AG04450 (cell line): Measurements from ENCODE around the gene KRT3. TPM values are rescaled to one million over a fixed set of nuclear protein-coding genes. Genes with fewer than 3 reads are reported as not detected.

Experiments
- CTCF ChIA-PET: fragments of 300-600, 350-600 bp; formaldehyde crosslinking; extraction: SDS; loops from one replicate; lab custom pipeline; 2022; ENCODE audit warnings: antibody characterized with exemption, inconsistent platforms; lab: Charles Lee
- POLR2A ChIA-PET: fragments of 350-600 bp; formaldehyde crosslinking; extraction: SDS; loops from one replicate; lab custom pipeline; 2021; ENCODE audit warnings: antibody characterized with exemption, inconsistent platforms; lab: Yijun Ruan, JAX
- DNase-seq: peaks from one replicate; pipeline ENCODE4 v3.0.0-alpha.2; 2011; ENCODE audit warnings: low read depth, low spot score
- H3K27ac ChIP-seq: one replicate; pipeline ENCODE4 v1.5.1; 2012; ENCODE audit warnings: low read depth, low read length, control low read depth
- H3K27me3 ChIP-seq: one replicate; pipeline ENCODE4 v1.6.0; 2012; ENCODE audit warnings: low read length; ENCODE audit not compliant: control insufficient read depth, insufficient read depth
- H3K4me3 ChIP-seq: 2 replicates; pipeline ENCODE4 v1.5.1; 2011; ENCODE audit warnings: mild to moderate bottlenecking, low read depth, low read length, control low read depth
- H3K9me3 ChIP-seq: 2 replicates; pipeline ENCODE4 v1.5.1; 2012; ENCODE audit warnings: low read length; ENCODE audit not compliant: control insufficient read depth, insufficient read depth
- polyA plus RNA-seq: library from polyadenylated mRNA; depleted of rRNA; stranded (reverse); fragments of >200 nt; gene quantifications from 2 replicates; pipeline ENCODE4 v1.2.3, GENCODE V29; 2011
- TF ChIP-seq, protein P1 (sequence below): IDR thresholded peaks from 2 replicates; pipeline ENCODE4 v1.5.1; 2011; ENCODE audit warnings: low read depth, low read length, control low read depth, inconsistent platforms

KRT3 gene
- polyA plus RNA-seq, 1 experiment = not detected

DNA sequence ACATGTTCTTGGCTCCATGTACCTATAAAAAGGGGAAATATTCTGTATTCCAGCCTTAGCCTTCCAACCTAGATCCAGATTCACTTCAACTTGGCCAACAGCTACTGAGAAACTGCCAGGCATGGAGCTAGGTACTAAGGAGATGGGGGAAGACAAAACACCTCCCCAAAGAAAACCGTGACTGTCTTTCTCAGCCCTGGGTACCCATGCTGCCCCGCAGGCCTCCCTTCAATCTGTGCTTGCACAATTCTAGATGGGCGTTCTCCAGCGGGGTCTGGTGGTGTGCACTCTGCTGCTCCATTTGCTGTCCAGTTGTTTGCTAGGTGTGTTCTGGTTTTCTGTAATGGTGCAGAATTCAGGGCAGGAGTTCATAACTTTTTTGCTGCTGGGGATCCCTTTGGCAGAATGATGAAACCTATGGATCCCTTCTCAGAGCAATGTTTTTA lies 18.8 kb upstream of the KRT3 start:
- no peak for DNase-seq
- Histone ChIP-seq H3K4me3 (no peak overlapping the region), H3K9me3 (no peaks in the 10 kb centered on the region), H3K27ac (no peak overlapping the region), H3K27me3 (peaks cover 19% of the 10 kb centered on the region)
- TF ChIP-seq, protein P1, sequence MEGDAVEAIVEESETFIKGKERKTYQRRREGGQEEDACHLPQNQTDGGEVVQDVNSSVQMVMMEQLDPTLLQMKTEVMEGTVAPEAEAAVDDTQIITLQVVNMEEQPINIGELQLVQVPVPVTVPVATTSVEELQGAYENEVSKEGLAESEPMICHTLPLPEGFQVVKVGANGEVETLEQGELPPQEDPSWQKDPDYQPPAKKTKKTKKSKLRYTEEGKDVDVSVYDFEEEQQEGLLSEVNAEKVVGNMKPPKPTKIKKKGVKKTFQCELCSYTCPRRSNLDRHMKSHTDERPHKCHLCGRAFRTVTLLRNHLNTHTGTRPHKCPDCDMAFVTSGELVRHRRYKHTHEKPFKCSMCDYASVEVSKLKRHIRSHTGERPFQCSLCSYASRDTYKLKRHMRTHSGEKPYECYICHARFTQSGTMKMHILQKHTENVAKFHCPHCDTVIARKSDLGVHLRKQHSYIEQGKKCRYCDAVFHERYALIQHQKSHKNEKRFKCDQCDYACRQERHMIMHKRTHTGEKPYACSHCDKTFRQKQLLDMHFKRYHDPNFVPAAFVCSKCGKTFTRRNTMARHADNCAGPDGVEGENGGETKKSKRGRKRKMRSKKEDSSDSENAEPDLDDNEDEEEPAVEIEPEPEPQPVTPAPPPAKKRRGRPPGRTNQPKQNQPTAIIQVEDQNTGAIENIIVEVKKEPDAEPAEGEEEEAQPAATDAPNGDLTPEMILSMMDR = no peak
- CTCF ChIA-PET = no interaction called here
- POLR2A ChIA-PET = no interaction called here

DNA sequence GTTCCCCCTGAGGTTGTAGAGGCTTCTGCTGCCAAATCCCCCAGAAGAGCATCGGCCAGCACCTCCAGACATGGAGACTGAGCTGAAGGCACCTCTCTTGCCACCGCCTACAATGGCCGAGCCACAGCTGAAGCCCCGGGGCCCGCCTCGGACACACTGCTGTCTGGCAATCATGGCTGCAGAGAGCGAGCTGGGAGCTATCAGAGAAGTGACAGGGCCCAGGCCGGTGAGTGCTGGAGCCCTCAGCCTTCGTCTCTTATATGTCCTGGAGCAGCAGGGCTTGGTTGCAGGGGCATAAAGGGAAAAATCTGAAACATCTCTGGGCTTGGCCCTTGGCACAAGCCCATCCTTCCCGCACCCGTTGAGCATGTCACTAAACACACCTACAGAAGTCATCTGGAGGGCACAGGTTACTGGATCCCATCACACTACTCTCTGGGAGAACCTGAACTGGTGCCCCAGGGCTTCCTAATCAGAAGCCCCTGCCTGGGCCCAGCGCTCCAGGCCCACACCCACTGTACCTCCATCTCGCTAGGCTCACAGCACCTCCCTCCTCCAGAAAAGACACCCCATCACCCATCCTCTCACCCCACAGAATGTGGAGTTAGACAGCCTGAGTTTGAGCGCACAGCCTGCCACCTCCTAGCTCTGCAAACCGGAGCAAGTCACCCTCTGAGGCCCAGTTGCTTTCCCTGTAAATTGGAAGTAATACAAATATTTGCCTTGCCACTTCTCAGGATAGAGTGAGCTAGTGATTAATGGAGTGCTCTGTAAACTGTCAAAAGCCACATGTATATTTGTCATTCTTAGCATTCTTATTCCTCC lies 18.2 kb upstream of the KRT3 start, which contains the start of gene KRT4:
TSS of gene KRT4 (minus strand) at position 232 of the 825 bp plus-strand sequence. CDS start at position 174, 58 bp downstream.
- ChIA-PET POLR2A (no interaction called here), CTCF (interaction anchor here (1.0 kb wide), 1 partner anchor 442 kb away, joined by 3 read pairs; no protein-coding TSS in a partner anchor)
- Histone ChIP-seq H3K4me3 (no peak within 1 kb of the TSS), H3K9me3 (no peaks in the 10 kb centered on the region), H3K27ac (no peak within 1 kb of the TSS), H3K27me3 (peaks cover 20% of the 10 kb centered on the region)
- no peak for DNase-seq
- TF ChIP-seq, protein P1 = no peak

DNA sequence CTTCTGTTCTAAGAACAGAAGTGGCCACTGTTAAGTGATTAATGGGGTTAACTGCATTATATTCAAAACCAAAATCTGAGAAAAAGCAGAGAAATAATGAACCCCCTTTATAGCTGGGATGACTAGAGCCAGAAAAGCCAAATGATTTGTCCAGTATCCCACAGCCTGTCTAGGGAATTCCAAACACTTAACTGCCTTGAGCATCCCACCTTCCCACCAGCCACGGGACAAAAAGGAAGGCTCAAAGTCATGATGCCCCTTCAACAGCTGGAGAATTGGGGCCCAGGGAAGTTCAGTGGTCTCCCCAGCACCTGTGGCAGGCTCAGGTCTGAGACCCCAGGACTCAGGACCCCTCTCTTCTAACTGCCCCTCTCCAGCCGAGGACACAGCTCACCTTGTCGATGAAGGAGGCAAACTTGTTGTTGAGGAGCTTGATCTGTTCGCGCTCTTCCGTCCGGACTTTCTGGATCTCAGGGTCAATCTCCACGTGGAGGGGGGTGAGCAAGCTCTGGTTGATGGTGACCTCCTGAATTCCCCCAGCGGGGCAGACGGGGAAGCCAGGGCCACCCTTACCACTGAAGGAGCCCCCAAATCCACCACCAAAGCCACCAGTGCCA lies 17.4 kb upstream of the KRT3 start:
- Histone ChIP-seq H3K9me3 (no peaks in the 10 kb centered on the region), H3K4me3 (no peak overlapping the region), H3K27me3 (peaks cover 18% of the 10 kb centered on the region), H3K27ac (no peak overlapping the region)
- DNase-seq = no peak
- ChIA-PET CTCF (interaction anchor here (1.0 kb wide), 1 partner anchor 441 kb away, joined by 3 read pairs; no protein-coding TSS in a partner anchor), POLR2A (no interaction called here)
- TF ChIP-seq, protein P1 = no peak

DNA sequence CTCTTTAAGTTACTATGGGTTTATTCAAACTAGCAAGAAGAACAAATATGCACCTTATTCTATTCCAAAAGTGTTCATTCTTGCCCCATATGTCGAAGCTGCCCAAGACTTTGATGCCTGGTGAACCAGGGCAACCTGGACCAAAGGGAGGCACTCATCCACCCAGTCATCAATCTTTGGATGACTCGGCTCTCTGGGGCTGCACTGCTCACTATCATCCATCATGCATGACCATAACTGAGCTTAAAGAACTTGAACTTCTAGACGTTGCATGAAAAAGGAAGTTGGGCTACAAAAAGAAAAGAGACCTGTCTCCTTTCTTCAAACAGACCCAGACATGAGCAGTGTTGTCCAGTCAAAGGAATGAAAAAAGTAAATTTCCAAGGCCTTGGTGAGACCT lies 16.8 kb upstream of the KRT3 start:
- no peak for DNase-seq
- Histone ChIP-seq H3K27ac (no peak overlapping the region), H3K27me3 (peaks cover 20% of the 10 kb centered on the region), H3K9me3 (no peaks in the 10 kb centered on the region), H3K4me3 (no peak overlapping the region)
- ChIA-PET CTCF (no interaction called here), POLR2A (no interaction called here)
- TF ChIP-seq, protein P1 = no peak

DNA sequence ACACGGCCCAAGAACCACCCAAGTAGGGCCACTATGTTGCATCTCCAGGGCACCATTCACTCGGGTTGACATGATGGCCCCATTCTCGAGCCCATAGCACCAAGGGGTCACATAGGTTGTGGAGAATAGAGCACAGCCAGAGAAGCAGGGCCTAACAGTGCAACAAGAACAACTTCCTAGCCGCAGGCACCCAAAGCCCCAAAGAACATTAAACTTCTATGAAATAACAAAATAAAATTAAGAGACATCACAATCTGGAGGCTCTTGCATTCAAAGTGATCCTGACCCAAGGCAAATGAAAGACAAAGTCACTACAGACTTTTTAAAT lies 16.1 kb upstream of the KRT3 start:
- Histone ChIP-seq H3K27me3 (peaks cover 20% of the 10 kb centered on the region), H3K27ac (no peak overlapping the region), H3K9me3 (no peaks in the 10 kb centered on the region), H3K4me3 (no peak overlapping the region)
- TF ChIP-seq, protein P1 = no peak
- ChIA-PET POLR2A (no interaction called here), CTCF (no interaction called here)
- DNase-seq = no peak
